SU-DHL-6 (cell line): Measurements from ENCODE around the gene LONRF2.

Experiments used
- H2AFZ ChIP-seq: fragments of 200-600 bp; sonication (generic); 2 replicates; pipeline ENCODE4 v1.6.1; 2014; ENCODE audit warnings: low read depth, mild to moderate bottlenecking, moderate library complexity, mixed read lengths, antibody characterized with exemption, low read length; ENCODE audit not compliant: severe bottlenecking
- H3F3A ChIP-seq: fragments of 200-600 bp; shearing (Covaris generic); 2 replicates; pipeline ENCODE4 v1.6.0; 2016; ENCODE audit warnings: antibody characterized with exemption, mild to moderate bottlenecking; ENCODE audit not compliant: insufficient read depth
- H3K27ac ChIP-seq: fragments of 200-600 bp; sonication (generic); 2 replicates; pipeline ENCODE4 v1.5.1; 2016; ENCODE audit warnings: low read depth, mild to moderate bottlenecking, low read length, moderate library complexity, mixed read lengths
- H3K27me3 ChIP-seq: fragments of 200-600 bp; sonication (generic), shearing (Covaris generic); 2 replicates; pipeline ENCODE4 v1.6.0; 2014; ENCODE audit warnings: mild to moderate bottlenecking, low read length
- H3K36me3 ChIP-seq: fragments of 200-600 bp; sonication (generic); 2 replicates; pipeline ENCODE4 v1.6.1; 2014; ENCODE audit warnings: mild to moderate bottlenecking, low read length, mixed read lengths
- H3K4me2 ChIP-seq: fragments of 300-600, 200-600 bp; shearing (Covaris generic), sonication (generic); 2 replicates; pipeline ENCODE4 v1.6.0; 2014; ENCODE audit warnings: low read length, low read depth, mild to moderate bottlenecking; ENCODE audit not compliant: poor library complexity, severe bottlenecking
- H3K4me3 ChIP-seq: fragments of 200-600 bp; sonication (generic); 2 replicates; pipeline ENCODE4 v1.5.1; 2014; ENCODE audit warnings: antibody characterized with exemption, low read length, mild to moderate bottlenecking, mixed read lengths; ENCODE audit not compliant: insufficient read depth, poor library complexity, severe bottlenecking
- H3K79me2 ChIP-seq: fragments of 200-600 bp; sonication (generic); 2 replicates; pipeline ENCODE4 v1.6.1; 2014; ENCODE audit warnings: mild to moderate bottlenecking, low read length, moderate library complexity; ENCODE audit not compliant: insufficient read depth
- H3K9ac ChIP-seq: fragments of 200-600 bp; sonication (generic); 2 replicates; pipeline ENCODE4 v1.7.0; 2014; ENCODE audit warnings: mild to moderate bottlenecking, low read length
- H3K9me2 ChIP-seq: fragments of 200-600 bp; sonication (generic); replicated peaks from 2 replicates; pipeline ENCODE4 v1.6.1; 2014; ENCODE audit warnings: low read length; ENCODE audit not compliant: insufficient read depth
- H3K9me3 ChIP-seq: fragments of 200-600 bp; sonication (generic); 2 replicates; pipeline ENCODE4 v1.6.1; 2014; ENCODE audit warnings: low read length, mixed read lengths; ENCODE audit not compliant: insufficient read depth
- H4K20me1 ChIP-seq: fragments of 200-600 bp; sonication (generic); 2 replicates; pipeline ENCODE4 v1.6.1; 2014; ENCODE audit warnings: low read depth, mild to moderate bottlenecking, antibody characterized with exemption, low read length, moderate library complexity, mixed read lengths
- CTCF ChIP-seq: fragments of 200-600 bp; sonication (generic); IDR thresholded peaks from one replicate; pipeline ENCODE4 v1.5.1; 2017; ENCODE audit warnings: antibody characterized with exemption, mild to moderate bottlenecking, low read length, moderate library complexity; ENCODE audit not compliant: insufficient read depth, poor library complexity, severe bottlenecking
- EZH2phosphoT487 ChIP-seq: fragments of 200-600 bp; sonication (generic), shearing (Covaris generic); conservative IDR thresholded peaks from 2 replicates; pipeline ENCODE4 v1.6.1; 2018; ENCODE audit warnings: mild to moderate bottlenecking, antibody characterized with exemption, low read length, moderate library complexity, mixed read lengths

Gene LONRF2

GRCh38 chr2:100265226-100265625 is 57.1 kb downstream of the LONRF2 start:
- Histone ChIP-seq H3K9me3 (no peaks in the 10 kb centered on the region), H3K27me3 (no peaks in the 10 kb centered on the region), H2AFZ (no peak overlapping the region), H3K4me3 (no peak overlapping the region), H3F3A (no peaks in the 10 kb centered on the region), H3K27ac (no peak overlapping the region), H3K9ac (no peak overlapping the region), H4K20me1 (no peaks in the 10 kb centered on the region), H3K9me2 (no peaks in the 10 kb centered on the region), H3K79me2 (no peaks in the 10 kb centered on the region), H3K36me3 (no peaks in the 10 kb centered on the region), H3K4me2 (no peak overlapping the region)
- TF ChIP-seq CTCF = no peak
- TF ChIP-seq EZH2phosphoT487 = no peak

GRCh38 chr2:100264651-100265050 is 57.6 kb downstream of the LONRF2 start:
- Histone ChIP-seq H3F3A (no peaks in the 10 kb centered on the region), H3K4me2 (no peak overlapping the region), H3K9me3 (no peaks in the 10 kb centered on the region), H3K27ac (no peak overlapping the region), H3K36me3 (no peaks in the 10 kb centered on the region), H2AFZ (no peak overlapping the region), H3K9me2 (no peaks in the 10 kb centered on the region), H3K27me3 (no peaks in the 10 kb centered on the region), H3K4me3 (no peak overlapping the region), H3K9ac (no peak overlapping the region), H3K79me2 (no peaks in the 10 kb centered on the region), H4K20me1 (no peaks in the 10 kb centered on the region)
- TF ChIP-seq CTCF (no peak), EZH2phosphoT487 (no peak)

- no peak overlapping the region for H3K9ac ChIP-seq
- H3K27ac ChIP-seq = no peak overlapping the region
- no peak overlapping the region for H3K4me2 ChIP-seq
- H3K9me2 ChIP-seq = no peaks in the 10 kb centered on the region
- no peaks in the 10 kb centered on the region for H3F3A ChIP-seq
- H4K20me1 ChIP-seq = no peaks in the 10 kb centered on the region
- H3K9me3 ChIP-seq = no peaks in the 10 kb centered on the region
- H3K79me2 ChIP-seq = no peaks in the 10 kb centered on the region
- TF ChIP-seq EZH2phosphoT487 (no peak), CTCF (no peak)
- H2AFZ ChIP-seq = no peak overlapping the region
- H3K4me3 ChIP-seq = no peak overlapping the region
- H3K27me3 ChIP-seq = no peaks in the 10 kb centered on the region
- H3K36me3 ChIP-seq = no peaks in the 10 kb centered on the region
These were observed 58.2 kb downstream of the LONRF2 start for GRCh38 chr2:100264121-100264520.
